ENCODE results near the gene REC114.
"Not testable (repeated sequence)": the region's sequence is repeated elsewhere in the genome, so short reads cannot be mapped to it uniquely, and the experiment has no call there.

The REC114 gene

GRCh38 chr15:73437543-73438109, 5.3 kb upstream of the REC114 start:
- Histone ChIP-seq H3K36me3 (ENCODE audit: control insufficient read depth, insufficient read depth, low read length) (no peaks in the 10 kb centered on the region), H3K27ac (no peak overlapping the region), H3K9me3 (ENCODE audit: control insufficient read depth, low read length) (no peaks in the 10 kb centered on the region), H3K27me3 (ENCODE audit: control insufficient read depth, insufficient read depth, low read length) (no peaks in the 10 kb centered on the region), H2AFZ (no peak overlapping the region), H3K4me2 (ENCODE audit: low read length) (no peak overlapping the region), H3K9ac (no peak overlapping the region), H3K4me1 (no peaks in the 10 kb centered on the region), H3K4me3 (ENCODE audit: low read depth, low read length) (no peak overlapping the region), H3K79me2 (no peaks in the 10 kb centered on the region)
- TF ChIP-seq, protein P1, sequence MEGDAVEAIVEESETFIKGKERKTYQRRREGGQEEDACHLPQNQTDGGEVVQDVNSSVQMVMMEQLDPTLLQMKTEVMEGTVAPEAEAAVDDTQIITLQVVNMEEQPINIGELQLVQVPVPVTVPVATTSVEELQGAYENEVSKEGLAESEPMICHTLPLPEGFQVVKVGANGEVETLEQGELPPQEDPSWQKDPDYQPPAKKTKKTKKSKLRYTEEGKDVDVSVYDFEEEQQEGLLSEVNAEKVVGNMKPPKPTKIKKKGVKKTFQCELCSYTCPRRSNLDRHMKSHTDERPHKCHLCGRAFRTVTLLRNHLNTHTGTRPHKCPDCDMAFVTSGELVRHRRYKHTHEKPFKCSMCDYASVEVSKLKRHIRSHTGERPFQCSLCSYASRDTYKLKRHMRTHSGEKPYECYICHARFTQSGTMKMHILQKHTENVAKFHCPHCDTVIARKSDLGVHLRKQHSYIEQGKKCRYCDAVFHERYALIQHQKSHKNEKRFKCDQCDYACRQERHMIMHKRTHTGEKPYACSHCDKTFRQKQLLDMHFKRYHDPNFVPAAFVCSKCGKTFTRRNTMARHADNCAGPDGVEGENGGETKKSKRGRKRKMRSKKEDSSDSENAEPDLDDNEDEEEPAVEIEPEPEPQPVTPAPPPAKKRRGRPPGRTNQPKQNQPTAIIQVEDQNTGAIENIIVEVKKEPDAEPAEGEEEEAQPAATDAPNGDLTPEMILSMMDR (IDR thresholded peaks at IDR 0.05), result no peak

DNA sequence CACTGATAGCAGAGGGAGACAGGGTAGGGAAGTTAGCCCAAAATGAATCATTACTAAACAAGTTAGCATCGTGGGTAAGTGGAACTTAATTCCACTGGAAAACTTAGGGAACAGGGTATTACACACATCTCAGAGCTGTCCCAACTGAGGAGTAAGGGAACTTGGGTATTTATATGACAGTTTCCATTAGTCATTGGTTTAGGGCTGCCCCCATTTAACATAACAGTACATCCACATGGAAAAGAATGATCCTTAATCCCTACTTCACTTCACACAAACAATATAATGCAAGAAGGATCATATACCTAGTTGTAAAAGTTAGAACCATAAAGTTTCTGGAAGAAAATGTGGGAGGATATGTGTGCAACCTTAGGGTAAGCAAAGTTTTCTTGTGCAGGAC, 4.3 kb upstream of the REC114 start:
- no peaks in the 10 kb centered on the region for H3K27me3 ChIP-seq (ENCODE audit: control insufficient read depth, insufficient read depth, low read length)
- H3K9me3 ChIP-seq (ENCODE audit: control insufficient read depth, low read length), result no peaks in the 10 kb centered on the region
- H3K36me3 ChIP-seq (ENCODE audit: control insufficient read depth, insufficient read depth, low read length), result no peaks in the 10 kb centered on the region
- H3K27ac ChIP-seq, result no peak overlapping the region
- H3K4me2 ChIP-seq (ENCODE audit: low read length), result no peak overlapping the region
- no peak overlapping the region for H3K4me3 ChIP-seq (ENCODE audit: low read depth, low read length)
- H3K79me2 ChIP-seq, result no peaks in the 10 kb centered on the region
- TF ChIP-seq, protein P1 (IDR thresholded peaks at IDR 0.05), result no peak
- no peaks in the 10 kb centered on the region for H3K4me1 ChIP-seq
- no peak overlapping the region for H3K9ac ChIP-seq
- no peak overlapping the region for H2AFZ ChIP-seq

- Histone ChIP-seq H3K27ac (no peak overlapping the region), H3K4me3 (ENCODE audit: low read depth, low read length) (no peak overlapping the region), H3K9me3 (ENCODE audit: control insufficient read depth, low read length) (no peaks in the 10 kb centered on the region), H3K79me2 (no peaks in the 10 kb centered on the region), H3K36me3 (ENCODE audit: control insufficient read depth, insufficient read depth, low read length) (no peaks in the 10 kb centered on the region), H3K9ac (no peak overlapping the region), H3K4me1 (no peaks in the 10 kb centered on the region), H3K4me2 (ENCODE audit: low read length) (no peak overlapping the region), H3K27me3 (ENCODE audit: control insufficient read depth, insufficient read depth, low read length) (no peaks in the 10 kb centered on the region), H2AFZ (no peak overlapping the region)
- TF ChIP-seq, protein P1 (IDR thresholded peaks at IDR 0.05), result no peak
These were observed 2.4 kb upstream of the REC114 start for GRCh38 chr15:73440571-73440970.

DNA sequence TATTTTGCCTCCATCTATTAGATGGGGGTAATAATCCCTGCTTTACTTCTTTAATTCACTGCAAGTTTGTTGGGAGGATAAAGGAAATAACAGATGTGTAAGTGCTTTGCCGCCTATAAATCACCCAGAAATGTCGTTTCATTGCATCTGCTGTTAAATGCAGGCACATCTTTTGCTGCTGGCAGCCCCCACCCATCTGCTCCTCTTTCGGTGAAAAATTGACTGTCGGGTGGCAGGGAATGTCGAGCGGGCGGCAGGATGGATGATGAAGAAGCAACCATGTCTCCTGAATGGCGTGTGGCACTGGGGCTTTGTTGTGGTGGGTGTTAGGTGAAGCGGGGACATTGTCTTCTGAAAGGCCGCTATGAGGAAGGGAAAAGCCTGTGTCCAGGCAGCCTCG, 543 bp upstream of the REC114 start:
- Histone ChIP-seq H3K4me1 (no peaks in the 10 kb centered on the region), H3K79me2 (no peaks in the 10 kb centered on the region), H3K27ac (no peak overlapping the region), H3K27me3 (ENCODE audit: control insufficient read depth, insufficient read depth, low read length) (no peaks in the 10 kb centered on the region), H3K9ac (no peak overlapping the region), H3K4me3 (ENCODE audit: low read depth, low read length) (no peak overlapping the region), H3K9me3 (ENCODE audit: control insufficient read depth, low read length) (no peaks in the 10 kb centered on the region), H2AFZ (no peak overlapping the region), H3K36me3 (ENCODE audit: control insufficient read depth, insufficient read depth, low read length) (no peaks in the 10 kb centered on the region), H3K4me2 (ENCODE audit: low read length) (no peak overlapping the region)
- TF ChIP-seq, protein P1 (IDR thresholded peaks at IDR 0.05), result no peak

DNA sequence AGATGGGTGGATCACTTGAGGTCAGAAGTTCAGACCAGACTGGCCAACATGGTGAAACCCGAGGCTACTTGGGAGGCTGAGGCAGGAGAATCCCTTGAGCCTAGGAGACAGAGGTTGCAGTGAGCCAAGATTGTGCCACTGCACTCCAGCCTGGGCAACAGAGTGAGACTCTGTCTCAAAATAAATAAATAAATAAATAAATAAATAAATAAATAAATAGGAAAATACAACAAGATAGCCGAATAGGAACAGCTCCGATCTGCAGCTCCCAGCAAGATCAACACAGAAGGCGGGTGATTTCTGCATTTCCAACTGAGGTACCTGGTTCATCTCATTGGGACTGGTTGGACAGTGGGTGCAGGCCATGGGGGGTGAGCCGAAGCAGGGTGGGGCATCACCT, 4.5 kb downstream of the REC114 start:
- H3K79me2 ChIP-seq; H3K9me3 ChIP-seq (ENCODE audit: control insufficient read depth, low read length); H3K36me3 ChIP-seq (ENCODE audit: control insufficient read depth, insufficient read depth, low read length): not testable (repeated sequence)

DNA sequence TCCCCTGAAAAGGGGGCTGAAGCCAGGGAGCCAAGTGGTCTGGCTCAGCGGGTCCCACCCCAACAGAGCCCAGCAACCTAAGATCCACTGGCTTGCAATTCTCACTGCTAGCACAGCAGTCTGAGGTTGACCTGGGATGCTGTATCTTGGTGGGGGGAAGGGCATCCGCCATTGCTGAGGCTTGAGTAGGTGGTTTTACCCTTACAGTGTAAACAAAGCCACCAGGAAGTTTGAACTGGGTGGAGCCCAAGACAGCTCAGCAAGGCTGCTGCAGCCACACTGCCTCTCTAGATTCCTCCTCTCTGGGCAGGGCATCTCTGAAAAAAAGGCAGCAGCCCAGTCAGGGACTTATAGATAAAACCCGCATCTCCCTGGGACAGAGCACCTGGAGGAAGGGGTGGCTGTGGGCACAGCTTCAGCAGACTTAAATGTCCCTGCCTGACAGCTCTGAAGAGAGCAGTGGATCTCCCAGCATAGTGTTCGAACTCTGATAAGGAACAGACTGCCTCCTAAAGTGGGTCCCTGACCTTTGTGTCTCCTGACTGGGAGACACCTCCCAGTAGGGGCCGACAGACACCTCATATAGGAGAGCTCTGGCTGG, 5.3 kb downstream of the REC114 start:
- H3K4me1 ChIP-seq; H3K27me3 ChIP-seq (ENCODE audit: control insufficient read depth, insufficient read depth, low read length); H3K9me3 ChIP-seq (ENCODE audit: control insufficient read depth, low read length); H3K4me2 ChIP-seq (ENCODE audit: low read length); H3K4me3 ChIP-seq (ENCODE audit: low read depth, low read length); H3K9ac ChIP-seq; H2AFZ ChIP-seq; H3K36me3 ChIP-seq (ENCODE audit: control insufficient read depth, insufficient read depth, low read length); H3K27ac ChIP-seq; H3K79me2 ChIP-seq: not testable (repeated sequence)

More for the DNA sequence above, 4.5 kb downstream of the REC114 start:
- not testable (repeated sequence) for H3K27ac ChIP-seq; H3K4me3 ChIP-seq (ENCODE audit: low read depth, low read length); H3K4me2 ChIP-seq (ENCODE audit: low read length); H3K9ac ChIP-seq; H3K4me1 ChIP-seq; H2AFZ ChIP-seq; H3K27me3 ChIP-seq (ENCODE audit: control insufficient read depth, insufficient read depth, low read length)

GRCh38 chr15:73449980-73450379, 7.0 kb downstream of the REC114 start:
- not testable (repeated sequence) for H3K4me1 ChIP-seq; H3K4me3 ChIP-seq (ENCODE audit: low read depth, low read length); H3K9ac ChIP-seq; H3K27me3 ChIP-seq (ENCODE audit: control insufficient read depth, insufficient read depth, low read length); H3K36me3 ChIP-seq (ENCODE audit: control insufficient read depth, insufficient read depth, low read length); H3K27ac ChIP-seq; H3K9me3 ChIP-seq (ENCODE audit: control insufficient read depth, low read length); H3K79me2 ChIP-seq; H3K4me2 ChIP-seq (ENCODE audit: low read length); H2AFZ ChIP-seq

Measured in parathyroid adenoma (tissue), 2 donors.